GM18517 (cell line): ENCODE data around the gene LIN52.
"Not testable (repeated sequence)": the region's sequence is repeated elsewhere in the genome, so short reads cannot be mapped to it uniquely, and the experiment has no call there.

ENCODE experiments used
- ATAC-seq: cut with Tn5 transposase; IDR thresholded peaks from one replicate; pipeline ENCODE4 v1.9.1; 2021; ENCODE audit warnings: mild to moderate bottlenecking, moderate library complexity; ENCODE audit not compliant: unreplicated experiment

Gene LIN52

DNA sequence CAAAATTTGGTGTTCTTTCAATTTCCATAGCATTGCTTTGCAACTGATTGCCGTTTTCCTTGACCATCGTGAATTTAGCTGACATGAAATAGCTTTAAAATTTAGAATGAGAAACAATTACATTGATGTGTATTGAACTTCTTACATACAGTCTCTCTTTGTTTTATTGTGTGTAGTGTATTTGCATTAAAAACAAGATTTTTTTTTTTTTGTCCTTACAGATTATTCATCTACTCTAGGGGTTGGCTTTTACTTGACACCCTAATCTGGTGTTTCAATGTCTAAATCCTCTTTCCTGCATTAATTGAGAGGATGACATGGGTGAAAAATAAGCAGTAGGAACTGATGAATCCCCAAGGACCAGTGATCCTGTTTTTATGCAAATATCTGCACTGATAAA lies 20.6 kb downstream of the LIN52 start:
- ATAC-seq = no peak

DNA sequence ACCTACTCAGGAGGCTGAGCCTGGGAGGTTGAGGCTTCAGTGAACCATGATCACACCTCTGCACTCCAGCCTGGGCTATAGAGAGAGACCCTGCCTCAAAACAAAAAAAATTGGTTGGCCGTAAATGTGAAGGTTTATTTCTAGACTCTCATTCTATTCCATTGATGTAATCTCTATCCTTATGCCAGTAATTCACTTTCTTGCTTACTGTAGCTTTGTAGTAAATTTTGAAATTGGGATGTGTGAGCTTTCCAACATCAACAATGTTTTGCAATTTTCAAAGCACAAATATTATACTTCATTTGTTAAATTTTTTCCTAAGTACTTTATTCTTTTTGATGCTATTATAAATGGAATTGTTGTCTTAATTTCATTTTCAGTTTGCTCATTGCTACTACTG lies 24.6 kb downstream of the LIN52 start:
- ATAC-seq = no peak

DNA sequence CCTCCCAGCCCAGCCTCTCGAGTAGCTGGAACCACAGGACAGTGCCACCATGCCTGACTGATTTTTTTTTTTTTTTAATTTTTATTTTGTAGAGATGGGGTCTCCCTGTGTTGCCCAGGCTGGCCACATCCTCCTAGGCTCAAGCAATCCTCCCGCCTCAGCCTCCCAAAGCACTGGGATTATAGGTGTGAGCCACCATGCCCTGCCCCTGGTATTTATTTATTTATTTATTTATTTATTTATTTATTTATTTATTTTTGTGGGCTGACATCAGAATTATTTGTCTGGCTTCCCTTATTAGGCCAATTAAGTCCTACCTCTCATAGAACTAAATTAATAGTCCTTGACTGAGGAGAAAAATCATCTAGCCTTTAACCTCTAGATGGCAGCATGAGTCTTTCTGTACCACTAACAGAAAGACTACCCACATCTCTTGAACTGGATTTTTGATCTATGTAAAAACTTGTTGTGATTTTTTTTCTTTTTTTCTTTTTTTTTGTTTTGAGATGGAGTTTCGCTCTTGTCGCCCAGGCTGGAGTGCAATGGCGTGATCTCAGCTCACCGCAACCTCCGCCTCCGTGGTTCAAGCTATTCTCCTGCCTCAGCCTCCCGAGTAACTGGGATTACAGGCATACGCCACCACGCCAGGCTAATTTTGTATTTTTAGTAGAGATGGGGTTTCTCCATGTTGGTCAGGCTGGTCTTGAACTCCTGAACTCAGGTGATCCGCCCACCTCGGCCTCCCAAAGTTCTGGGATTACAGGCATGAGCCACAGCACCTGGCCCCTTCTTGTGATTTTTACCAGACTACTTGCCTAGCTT lies 26.9 kb downstream of the LIN52 start:
- not testable (repeated sequence) for ATAC-seq

DNA sequence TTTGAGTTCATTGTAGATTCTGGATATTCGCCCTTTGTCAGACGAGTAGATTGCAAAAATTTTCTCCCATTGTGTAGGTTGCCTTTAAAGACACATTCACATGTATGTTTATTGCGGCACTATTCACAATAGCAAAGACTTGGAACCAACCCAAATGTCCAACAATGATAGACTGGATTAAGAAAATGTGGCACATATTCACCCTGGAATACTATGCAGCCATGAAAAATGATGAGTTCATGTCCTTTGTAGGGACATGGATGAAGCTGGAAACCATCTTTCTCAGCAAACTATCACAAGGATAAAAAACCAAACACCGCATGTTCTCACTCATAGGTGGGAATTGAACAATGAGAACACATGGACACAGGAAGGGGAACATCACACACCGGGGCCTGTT lies 40.7 kb downstream of the LIN52 start:
- not testable (repeated sequence) for ATAC-seq

DNA sequence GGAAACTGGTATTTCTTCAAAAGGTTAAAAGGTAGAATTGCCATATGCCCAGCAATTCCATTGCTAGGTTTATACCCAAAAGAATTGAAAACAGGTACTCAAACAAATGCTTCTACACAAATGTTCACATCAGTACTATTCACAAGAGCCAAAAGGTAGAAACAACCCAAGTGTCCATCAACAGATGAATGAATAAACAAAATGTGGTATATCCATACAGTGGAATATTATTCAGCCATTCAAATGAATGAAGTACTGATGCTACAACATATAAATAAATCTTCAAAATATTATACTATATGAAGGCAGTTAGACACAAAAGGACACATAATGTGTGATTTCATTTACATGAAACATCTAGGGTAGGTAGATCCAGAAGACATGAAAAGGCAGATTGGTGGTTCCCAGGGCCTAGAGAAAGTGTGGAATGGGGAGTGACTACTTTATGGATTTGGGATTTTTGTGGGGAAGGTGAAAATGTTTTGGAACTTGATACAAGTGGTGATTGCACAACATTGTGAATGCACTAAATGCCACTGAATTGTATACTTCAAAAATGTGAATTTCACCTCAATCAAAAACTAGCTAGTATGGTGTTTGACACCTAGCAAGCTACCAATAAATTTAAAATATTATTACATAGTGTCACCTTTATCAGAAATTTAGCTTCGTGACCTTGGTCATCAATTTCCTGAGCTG lies 41.7 kb downstream of the LIN52 start:
- ATAC-seq = no peak

DNA sequence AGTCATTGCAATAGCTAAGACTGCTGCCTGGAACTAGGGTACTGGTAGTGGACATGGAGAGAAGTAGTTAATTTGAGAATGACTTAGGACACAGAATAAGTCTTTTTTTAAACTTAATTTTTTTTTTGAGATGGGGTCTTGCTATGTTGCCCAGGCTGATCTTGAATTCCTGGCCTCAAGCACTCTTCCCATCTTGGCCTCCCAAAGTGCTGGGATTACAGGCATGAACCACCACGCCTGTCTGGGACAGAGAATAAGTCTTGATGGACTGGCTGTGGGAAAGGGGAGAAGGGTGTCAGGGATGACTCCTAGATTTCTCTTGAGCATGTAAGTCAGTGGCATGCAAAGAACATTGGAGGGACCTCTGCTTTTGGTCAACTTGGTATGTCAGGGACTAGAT lies 42.9 kb downstream of the LIN52 start:
- no peak for ATAC-seq

DNA sequence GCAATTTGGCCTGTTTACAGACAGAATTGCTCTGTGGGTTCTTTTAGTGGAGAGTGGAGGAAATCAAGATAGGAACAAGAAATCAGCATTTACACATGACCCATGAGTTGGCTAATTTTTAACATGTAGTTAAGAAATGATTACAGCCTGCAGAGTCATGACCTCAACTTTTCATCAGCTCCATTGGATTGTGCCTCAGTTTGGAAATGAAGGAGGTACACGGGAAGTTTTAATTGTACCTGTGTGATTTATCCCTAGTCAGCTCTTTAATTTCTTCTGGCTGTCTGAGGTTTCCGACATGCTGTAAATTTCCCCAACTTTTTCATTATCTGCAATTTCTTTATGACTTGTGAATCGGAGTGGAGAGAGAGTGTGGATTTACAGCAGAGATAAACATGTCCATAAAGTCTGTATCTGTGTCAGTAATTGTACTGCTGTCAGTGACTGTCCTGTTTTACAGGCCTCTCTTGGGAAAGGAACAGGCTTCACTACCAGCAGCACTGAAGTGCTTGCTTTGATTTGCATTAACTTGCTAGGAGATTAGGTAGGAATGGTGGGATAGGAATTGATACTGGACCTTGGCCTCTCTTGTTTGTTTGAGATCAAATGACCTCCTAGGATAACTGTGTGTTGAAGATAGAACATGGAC lies 49.2 kb downstream of the LIN52 start:
- no peak for ATAC-seq

DNA sequence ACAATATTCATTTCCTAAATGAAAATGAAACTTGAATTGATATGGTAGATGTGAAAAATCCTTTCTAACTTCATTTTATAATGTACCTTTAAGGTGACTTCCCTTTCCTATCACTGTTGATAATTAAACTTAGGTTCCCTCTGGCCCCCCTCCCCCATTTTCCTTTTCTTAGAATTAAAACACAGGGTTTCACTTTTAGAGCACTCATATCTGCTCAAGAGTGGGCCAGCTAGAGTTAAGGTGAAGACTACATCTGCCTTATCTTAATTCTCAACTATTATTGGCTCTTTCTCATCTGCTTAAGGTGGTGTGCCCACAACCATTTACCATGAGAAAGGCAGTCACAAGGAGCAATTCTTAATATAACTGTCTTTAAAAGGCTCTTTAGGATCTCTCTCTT lies 49.7 kb downstream of the LIN52 start:
- no peak for ATAC-seq

DNA sequence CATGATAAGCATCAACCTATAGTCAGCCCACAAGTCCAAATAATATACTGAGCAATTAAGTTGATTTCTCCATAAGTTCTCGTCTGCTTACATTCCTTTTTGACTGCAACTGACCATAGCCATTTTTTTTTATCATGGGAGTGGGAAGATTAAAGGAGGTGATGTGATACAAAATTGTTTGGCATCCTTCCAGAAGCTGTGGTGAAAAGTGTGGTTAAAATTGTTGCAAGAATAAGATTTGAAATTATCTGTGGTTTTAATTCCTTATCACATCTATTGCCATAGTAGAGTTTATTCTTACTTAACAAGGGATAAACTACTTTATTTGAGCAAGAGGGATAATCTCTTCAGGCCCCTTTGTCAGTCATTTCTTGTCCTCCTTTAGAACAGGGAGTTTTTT lies 50.7 kb downstream of the LIN52 start:
- ATAC-seq = no peak

DNA sequence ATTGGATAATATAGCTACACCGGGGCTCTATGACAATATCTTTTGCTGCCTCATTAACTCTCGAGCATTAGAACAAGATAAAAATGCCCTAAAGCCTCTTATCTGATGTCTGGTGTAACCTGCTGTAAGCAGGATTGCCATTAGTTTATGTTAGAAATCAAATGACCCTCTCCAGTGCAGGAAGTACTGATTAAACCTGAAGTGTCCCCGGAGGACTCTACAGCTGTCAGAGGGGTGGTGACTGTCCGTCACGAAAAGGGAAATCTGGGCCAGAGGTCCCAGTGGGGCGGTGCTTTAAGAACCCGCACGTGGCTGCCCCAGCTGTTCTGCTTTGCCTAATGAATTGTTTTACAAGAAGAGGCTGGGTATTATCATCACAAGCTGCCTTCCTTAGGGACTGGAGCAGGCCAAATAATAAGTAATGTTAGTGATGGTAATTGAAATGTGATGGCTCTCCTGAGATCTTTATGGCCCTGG lies 55.7 kb downstream of the LIN52 start:
- ATAC-seq = no peak

DNA sequence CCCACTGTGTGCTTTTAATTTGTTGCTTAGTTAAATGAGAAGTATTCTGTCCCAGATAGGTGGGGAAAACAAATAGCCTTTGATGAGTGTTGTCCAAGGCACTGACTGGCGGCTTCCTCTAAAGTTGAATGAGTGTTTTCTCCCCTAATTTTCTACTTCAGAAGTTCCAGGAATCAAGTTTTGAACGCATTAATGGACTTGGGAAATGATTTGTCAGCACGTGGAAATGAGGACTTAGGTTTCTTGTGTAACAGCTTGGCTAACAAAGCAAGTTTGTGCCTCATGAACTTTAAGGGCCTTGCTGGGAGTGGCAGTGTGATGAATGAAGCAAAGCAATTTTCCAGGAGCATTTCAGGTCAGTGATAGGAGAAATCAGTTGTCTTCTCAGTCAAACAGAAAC lies 56.9 kb downstream of the LIN52 start:
- no peak for ATAC-seq

DNA sequence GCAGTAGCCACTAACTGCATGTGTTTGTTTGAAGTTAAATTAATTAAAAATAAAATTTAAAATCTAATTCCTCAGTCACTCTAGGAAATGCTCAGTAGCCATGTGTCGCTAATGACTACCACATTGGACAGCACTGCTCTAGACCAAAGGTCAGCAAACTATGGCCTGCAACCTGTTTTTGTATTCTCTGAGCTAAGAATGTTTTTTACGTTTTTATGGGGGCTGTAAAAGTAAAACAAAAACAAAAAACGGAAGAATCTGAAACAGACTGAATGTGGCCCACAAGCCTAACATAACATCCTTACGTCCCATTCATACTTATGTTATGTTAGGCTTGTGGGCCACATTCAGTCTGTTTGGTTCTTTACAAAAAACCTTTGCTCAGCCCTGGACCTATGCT lies 57.8 kb downstream of the LIN52 start:
- no peak for ATAC-seq

DNA sequence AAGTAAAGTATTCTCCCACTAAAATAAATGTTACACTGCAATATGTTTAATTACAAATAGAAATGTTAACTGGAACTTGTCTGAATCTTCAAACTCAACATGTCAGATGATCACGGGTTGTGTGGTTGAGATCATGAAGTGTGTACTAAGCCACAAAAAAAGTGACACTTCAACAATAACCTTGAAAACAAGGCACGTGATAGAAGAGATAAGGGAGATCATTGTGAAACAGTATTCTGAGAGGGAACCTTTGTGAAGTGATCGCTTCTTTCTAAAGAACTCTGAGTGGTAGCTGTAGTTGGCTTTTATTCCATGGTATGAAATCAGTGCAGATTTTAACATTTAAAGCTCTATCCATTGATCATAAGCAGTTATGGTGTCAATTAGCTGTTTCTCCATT lies 60.0 kb downstream of the LIN52 start:
- no peak for ATAC-seq

DNA sequence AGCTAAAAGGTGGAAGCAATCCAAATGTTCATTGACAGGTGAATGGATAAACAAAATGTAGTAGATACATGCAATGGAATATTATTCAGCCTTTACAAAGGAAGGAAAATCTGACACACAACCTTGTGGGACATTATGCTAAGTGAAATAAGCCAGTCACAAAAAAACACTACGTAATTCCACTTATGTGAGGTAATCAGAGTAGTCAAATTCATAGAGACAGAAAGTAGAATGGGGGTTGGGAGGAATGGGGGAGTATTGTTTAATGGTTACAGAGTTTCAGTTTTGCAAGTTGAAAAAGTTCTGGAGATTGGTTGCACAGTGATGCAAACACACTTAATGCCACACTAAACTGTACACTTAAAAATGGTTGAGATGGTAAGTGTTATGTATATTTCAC lies 62.8 kb downstream of the LIN52 start:
- no peak for ATAC-seq

DNA sequence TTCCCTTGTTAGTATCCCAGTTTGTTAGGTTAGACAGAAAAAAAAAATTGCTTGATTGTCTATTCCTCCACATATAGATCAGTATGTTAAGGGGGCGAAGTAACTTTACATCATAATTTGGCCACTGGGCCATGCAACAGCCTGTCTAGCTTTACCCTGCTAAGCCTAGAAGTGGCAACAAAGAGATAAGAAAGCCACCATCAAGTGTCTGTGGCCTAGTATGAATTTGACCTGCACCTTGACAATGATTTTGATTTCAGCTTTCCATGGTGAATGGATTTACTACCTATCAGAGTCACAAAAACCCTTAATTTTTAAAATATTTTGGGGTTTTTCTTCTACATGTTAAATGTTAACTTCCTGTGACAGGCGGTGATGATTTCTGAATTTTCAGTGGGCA lies 63.9 kb downstream of the LIN52 start:
- ATAC-seq = no peak

DNA sequence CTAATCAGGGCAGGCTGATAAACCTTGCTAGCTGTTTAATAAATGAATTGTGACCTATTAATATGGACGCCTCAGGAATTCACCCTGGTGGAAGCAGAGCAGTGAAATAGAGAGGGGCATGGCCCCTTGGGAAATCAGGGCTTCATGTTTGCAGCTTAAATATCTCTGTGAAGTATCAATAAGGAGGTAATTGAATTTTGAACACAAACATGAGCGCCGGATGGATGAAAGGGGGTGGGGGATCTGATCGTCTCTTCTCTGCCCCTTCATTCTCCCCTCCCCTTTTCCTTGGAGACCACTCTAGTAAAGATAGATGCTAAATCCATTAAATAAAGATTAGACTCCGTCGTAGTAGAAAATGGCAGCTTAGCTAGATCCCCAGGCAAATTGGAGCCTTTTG lies 70.5 kb downstream of the LIN52 start:
- no peak for ATAC-seq

DNA sequence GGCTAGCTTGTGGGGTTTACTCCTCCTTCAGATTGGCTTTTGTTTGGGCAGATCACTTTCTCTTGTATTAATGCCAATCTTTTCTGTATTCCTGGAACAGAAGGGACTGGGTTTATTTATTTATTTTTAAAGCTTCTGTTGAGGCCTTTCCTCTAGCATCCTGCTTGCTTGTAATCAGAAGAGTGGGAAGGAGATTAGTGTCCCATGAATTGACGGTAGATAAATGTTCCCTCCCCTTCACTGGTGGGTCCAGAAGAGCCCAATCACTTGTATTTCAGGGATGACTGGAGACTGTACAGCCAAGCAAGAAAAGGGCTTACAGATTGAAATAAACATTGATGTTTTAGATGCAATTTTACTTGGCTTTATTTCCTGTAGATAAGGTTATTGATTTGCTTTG lies 71.0 kb downstream of the LIN52 start:
- ATAC-seq = no peak

DNA sequence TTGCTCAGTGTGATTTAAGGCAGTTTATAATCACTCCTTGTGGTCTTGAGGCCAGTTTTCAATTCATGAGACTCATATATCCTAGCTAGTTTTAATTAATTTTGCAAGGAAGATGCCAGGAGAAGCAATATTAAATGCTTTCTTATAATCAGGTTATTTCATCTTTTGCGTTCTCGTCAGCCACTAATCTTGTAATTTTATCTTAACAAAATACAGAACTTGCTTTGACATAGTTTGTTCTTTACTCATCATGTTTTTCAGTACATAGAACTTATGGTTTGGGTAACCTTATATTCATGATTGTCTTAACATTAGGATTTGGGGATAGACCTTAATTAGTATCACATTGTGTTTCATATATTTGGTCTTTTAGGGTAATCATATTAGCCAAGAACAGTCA lies 76.0 kb downstream of the LIN52 start:
- ATAC-seq = no peak

DNA sequence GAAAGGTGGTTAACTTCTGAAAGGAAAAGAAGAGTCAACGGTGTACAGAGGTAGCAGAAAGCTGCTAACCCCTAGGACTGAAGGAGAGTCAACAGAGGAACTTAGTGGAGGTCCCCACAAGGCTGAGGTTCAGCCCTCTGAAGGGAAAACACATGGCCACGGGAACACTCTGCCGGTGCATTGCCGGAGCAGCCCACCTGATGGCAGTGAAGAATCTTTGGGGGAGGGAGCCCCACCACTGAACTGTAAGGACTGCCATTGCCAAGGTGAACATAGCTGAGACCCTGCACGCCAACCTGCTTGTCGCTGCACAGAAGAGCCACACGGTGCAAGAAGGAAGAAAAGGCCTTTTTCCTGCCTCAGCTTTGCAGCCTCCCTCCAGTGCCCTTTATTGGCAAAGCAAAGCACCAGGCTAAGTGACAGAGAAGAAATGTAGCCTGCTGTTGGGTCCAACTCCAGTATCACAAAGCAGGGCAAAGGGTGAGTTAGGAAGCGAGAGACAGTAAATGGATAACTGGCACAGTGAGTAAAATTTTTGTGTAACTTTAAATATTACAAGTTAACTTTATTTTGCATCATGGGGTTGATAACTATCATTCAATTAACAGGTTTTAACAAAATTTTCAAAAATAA lies 76.9 kb downstream of the LIN52 start:
- no peak for ATAC-seq

DNA sequence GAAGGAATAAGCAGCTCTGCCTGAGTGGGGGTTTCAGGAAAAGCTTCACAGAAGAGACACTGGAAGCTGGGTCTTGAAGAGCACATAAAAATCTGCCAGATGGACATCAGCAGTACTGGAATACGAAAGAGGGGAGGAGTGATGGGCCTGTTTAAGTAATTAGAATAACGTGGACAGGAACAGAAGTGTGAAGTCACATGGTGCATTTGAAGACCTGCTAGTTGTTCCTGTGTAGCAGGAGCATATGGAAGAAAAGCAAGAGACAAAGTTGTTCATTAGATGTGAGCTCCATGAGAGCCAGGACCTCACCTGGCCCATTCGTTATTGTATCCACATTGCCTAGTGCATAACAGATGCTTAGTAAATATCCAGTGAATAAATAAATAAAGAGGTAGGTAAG lies 85.2 kb downstream of the LIN52 start:
- ATAC-seq = no peak

DNA sequence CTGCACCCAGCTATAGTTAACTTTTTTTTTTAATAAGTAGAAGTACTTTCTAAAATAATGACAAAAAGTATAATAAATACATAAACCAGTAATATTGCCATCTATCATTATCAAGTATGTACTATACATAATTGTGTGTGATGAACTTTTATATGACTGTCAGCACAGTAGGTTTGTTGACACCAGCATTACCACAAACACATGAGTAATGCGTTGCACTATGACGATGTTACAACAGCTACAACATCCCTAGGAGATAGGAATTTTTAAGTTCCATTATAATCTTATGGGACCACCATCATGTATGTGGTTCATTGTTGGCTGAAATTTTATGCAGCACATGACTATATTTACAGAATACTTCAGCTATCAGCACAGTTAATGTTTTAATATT lies 91.6 kb downstream of the LIN52 start:
- no peak for ATAC-seq

DNA sequence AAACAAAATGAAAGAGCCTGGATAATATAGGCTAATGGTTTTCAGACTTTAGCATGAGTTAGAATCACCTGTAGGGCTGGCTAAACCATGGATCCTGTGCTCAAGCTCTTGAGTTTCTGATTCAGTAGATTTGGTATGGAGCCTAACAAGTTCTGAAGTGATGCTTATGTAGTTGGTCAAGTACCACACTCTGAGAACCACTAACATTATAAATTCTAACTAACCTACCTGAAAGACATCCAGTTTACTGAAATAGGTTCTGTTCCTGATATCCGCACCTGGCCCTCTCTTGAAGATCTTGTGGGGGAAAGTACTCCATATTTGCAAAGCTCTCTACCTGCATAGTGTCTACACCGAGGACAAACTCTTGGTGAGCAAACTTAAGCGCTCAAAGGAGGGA lies 95.1 kb downstream of the LIN52 start:
- no peak for ATAC-seq
